GM12872 (cell line): ENCODE results near the gene PDE7B.

ENCODE experiments used
- CTCF ChIP-seq: IDR thresholded peaks from 3 replicates; pipeline ENCODE4 v1.5.1; 2011; ENCODE audit warnings: low read depth, mild to moderate bottlenecking, low read length, moderate library complexity; ENCODE audit not compliant: insufficient read depth

The PDE7B gene

GRCh38 chr6:136092897-136093296 is 241.4 kb downstream of the PDE7B start:
- no peak for TF ChIP-seq CTCF

- TF ChIP-seq CTCF = no peak
Observed at GRCh38 chr6:136093835-136094234, 242.3 kb downstream of the PDE7B start.

GRCh38 chr6:136094812-136095211 is 243.3 kb downstream of the PDE7B start:
- TF ChIP-seq CTCF = no peak

- TF ChIP-seq CTCF = no peak
Observed at GRCh38 chr6:136095986-136096385, 244.5 kb downstream of the PDE7B start.

GRCh38 chr6:136102991-136103688 is 251.6 kb downstream of the PDE7B start:
- TF ChIP-seq CTCF = no peak

- TF ChIP-seq CTCF = no peak
Observed at GRCh38 chr6:136103763-136104311, 252.3 kb downstream of the PDE7B start.

- TF ChIP-seq CTCF = no peak
Observed at GRCh38 chr6:136104556-136104955, 253.1 kb downstream of the PDE7B start.
